AG09309 (cell line): ENCODE data around the gene HMGXB4.

Experiments used
- DNase-seq: peaks from one replicate; pipeline ENCODE4 v3.0.0-alpha.2; 2010; ENCODE audit warnings: low read depth
- H3K4me3 ChIP-seq: 2 replicates; pipeline ENCODE4 v1.5.1; 2011; ENCODE audit warnings: mild to moderate bottlenecking, low read depth, low read length, moderate library complexity; ENCODE audit not compliant: control insufficient read depth
- TF ChIP-seq, protein P1 (sequence below): IDR thresholded peaks from 2 replicates; pipeline ENCODE4 v1.5.1; 2011; ENCODE audit warnings: mild to moderate bottlenecking, low read depth, low read length, inconsistent platforms; ENCODE audit not compliant: insufficient read depth, control insufficient read depth; ENCODE audit errors: missing control alignments

HMGXB4 gene, protein sequence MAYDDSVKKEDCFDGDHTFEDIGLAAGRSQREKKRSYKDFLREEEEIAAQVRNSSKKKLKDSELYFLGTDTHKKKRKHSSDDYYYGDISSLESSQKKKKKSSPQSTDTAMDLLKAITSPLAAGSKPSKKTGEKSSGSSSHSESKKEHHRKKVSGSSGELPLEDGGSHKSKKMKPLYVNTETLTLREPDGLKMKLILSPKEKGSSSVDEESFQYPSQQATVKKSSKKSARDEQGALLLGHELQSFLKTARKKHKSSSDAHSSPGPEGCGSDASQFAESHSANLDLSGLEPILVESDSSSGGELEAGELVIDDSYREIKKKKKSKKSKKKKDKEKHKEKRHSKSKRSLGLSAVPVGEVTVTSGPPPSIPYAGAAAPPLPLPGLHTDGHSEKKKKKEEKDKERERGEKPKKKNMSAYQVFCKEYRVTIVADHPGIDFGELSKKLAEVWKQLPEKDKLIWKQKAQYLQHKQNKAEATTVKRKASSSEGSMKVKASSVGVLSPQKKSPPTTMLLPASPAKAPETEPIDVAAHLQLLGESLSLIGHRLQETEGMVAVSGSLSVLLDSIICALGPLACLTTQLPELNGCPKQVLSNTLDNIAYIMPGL

GRCh38 chr22:35257321-35258190 lies at the start of gene HMGXB4:
HMGXB4 (plus strand) TSS chr22:35257493; CDS start chr22:35262391, 4,898 bp downstream.
- TF ChIP-seq, protein P1, sequence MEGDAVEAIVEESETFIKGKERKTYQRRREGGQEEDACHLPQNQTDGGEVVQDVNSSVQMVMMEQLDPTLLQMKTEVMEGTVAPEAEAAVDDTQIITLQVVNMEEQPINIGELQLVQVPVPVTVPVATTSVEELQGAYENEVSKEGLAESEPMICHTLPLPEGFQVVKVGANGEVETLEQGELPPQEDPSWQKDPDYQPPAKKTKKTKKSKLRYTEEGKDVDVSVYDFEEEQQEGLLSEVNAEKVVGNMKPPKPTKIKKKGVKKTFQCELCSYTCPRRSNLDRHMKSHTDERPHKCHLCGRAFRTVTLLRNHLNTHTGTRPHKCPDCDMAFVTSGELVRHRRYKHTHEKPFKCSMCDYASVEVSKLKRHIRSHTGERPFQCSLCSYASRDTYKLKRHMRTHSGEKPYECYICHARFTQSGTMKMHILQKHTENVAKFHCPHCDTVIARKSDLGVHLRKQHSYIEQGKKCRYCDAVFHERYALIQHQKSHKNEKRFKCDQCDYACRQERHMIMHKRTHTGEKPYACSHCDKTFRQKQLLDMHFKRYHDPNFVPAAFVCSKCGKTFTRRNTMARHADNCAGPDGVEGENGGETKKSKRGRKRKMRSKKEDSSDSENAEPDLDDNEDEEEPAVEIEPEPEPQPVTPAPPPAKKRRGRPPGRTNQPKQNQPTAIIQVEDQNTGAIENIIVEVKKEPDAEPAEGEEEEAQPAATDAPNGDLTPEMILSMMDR, result no peak
- H3K4me3 ChIP-seq, result peak within 1 kb of the TSS; percentile 84
- DNase-seq, result peak; percentile 57

GRCh38 chr22:35208003-35208402 lies 49.3 kb upstream of the HMGXB4 start:
- DNase-seq, result no peak
- TF ChIP-seq, protein P1, result no peak
- no peak overlapping the region for H3K4me3 ChIP-seq

DNA sequence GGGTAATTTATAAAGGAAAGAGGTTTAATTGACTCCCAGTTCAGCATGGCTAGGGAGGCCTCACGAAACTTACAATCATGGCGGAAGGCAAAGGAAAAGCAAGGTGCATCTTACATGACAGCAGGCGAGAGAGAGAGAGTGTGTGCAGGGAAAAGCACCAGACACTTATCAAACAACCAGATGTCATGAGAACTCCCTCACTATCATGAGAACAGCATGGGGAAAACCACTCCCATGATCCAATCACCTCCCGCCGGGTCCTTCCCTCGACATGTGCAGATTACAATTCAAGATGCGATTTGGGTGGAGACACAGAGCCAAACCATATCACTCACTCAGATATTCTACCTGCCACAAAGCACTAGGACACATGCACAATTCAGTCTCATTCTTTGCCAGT lies 48.1 kb upstream of the HMGXB4 start:
- H3K4me3 ChIP-seq, result no peak overlapping the region
- DNase-seq, result no peak
- TF ChIP-seq, protein P1, result no peak

- H3K4me3 ChIP-seq, result no peak overlapping the region
- TF ChIP-seq, protein P1, result no peak
- no peak for DNase-seq
Measured at GRCh38 chr22:35212009-35212408, 45.3 kb upstream of the HMGXB4 start.

DNA sequence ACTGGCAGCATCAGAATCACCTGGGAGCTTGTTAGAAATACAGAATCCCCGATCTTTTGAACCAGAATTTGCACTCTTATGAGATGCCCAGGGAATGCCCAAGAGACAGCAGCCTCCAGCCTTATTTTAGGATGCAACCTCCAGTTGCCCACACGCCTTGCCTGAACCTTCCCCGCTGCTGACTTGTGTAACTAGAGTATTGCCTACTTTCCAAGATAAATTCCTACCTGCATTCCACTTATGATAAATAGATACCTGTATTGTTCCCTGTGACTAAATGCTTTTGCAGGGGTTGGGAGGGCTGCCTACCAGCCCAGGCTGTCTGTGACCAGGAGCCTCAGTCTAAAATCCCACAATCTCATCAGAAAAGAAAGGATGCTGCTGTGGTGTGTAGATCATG lies 44.3 kb upstream of the HMGXB4 start:
- TF ChIP-seq, protein P1, result no peak
- no peak for DNase-seq
- H3K4me3 ChIP-seq, result no peak overlapping the region

GRCh38 chr22:35214968-35215367 lies 42.3 kb upstream of the HMGXB4 start:
- TF ChIP-seq, protein P1, result no peak
- no peak for DNase-seq
- no peak overlapping the region for H3K4me3 ChIP-seq
